AG09319 (cell line): Measurements from ENCODE around the gene IQGAP1.

Experiments
- DNase-seq: peaks from one replicate; pipeline ENCODE4 v3.0.0-alpha.2; 2010; ENCODE audit warnings: low read depth; ENCODE audit errors: extremely low read depth
- CTCF ChIP-seq: IDR thresholded peaks from 2 replicates; pipeline ENCODE4 v1.5.1; 2011; ENCODE audit warnings: low read depth, mild to moderate bottlenecking, inconsistent platforms, low read length, moderate library complexity

The IQGAP1 gene

GRCh38 chr15:90463381-90463780, 75.3 kb downstream of the IQGAP1 start:
- no peak for DNase-seq
- TF ChIP-seq CTCF: no peak

DNA sequence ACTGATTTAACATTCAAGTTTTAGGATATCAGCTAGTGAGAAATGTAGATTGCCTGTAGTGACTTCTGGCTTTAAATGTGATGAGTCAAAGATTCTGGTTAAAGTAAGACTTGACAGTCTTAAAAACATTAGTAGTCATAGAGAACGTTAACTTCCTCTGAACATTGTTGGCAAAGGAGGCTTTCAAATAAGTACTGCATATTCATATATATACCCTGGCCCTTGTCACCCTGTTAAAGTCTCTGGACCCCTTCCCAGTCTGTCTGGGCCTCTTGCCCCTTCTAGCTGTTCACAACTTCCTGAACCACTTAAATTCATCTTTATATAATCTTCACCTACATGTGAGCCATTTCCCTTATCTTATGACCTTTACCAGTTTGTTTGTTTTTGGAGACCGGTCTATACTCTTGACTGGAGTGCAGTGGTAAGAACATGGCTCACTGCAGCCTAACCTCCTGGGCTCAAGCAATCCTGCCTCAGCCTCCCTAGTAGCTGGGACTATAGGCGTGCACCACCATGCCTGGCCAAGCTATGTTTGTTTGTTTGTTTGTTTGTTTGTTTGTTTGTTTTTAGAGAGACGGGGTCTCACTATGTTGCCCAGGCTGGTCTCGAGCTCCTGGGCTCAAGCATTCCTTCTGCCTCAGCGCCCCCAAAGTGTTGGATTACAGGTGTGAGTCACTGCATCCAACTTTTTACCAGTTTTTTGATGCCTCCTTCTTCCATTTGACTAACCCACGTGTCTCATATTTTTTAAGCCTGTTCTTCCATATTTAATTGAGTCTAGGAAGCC, 77.3 kb downstream of the IQGAP1 start:
- TF ChIP-seq CTCF: no peak
- DNase-seq: no peak

GRCh38 chr15:90465930-90466567, 78.0 kb downstream of the IQGAP1 start:
- DNase-seq: no peak
- no peak for TF ChIP-seq CTCF

DNA sequence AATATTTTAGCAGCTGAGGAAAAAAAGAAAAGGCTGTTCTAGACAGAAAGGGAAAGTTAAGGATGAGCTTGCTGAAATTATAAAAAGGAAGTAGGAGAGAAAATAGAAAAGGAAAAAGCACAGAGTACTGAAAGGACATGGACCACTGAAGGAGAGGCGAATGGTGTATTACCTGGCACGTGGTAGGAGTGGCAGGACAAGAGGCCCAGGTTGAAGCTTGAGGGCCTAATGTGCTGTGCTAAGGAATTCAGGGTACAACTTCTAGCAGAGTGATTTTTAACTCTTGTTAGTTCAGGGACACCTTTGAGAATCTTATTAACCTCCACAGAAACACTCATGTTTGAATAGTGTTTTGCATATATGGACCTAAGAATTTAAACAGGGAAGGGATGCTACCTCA, 81.7 kb downstream of the IQGAP1 start:
- DNase-seq: no peak
- TF ChIP-seq CTCF: no peak

- no peak for DNase-seq
Observed at GRCh38 chr15:90470453-90470852, 82.4 kb downstream of the IQGAP1 start.

DNA sequence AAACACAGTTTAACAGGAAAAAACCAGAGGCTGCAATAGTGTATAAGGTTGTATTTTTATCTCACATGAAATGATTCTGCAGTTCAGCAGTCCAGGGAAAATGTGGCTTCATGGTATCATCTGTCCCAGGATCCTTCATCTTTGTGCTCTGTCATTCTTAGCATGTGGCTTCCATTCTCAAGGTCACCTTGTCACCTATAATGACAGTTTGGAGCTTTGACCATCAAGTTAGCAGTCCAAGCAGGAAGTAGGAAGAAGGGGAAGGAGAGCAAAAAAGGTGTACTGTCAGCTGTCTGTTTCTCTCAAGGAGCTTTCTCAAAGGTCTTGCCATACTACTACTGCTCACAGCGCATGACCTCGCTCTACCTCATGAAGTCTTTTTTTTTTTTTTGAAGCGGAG, 83.1 kb downstream of the IQGAP1 start:
- no peak for TF ChIP-seq CTCF
- no peak for DNase-seq

More at GRCh38 chr15:90470453-90470852, 82.4 kb downstream of the IQGAP1 start:
- TF ChIP-seq CTCF: no peak

GRCh38 chr15:90471769-90472168, 83.7 kb downstream of the IQGAP1 start:
- no peak for DNase-seq
- no peak for TF ChIP-seq CTCF
